ENCODE data around the gene TTYH3.

Gene TTYH3

DNA sequence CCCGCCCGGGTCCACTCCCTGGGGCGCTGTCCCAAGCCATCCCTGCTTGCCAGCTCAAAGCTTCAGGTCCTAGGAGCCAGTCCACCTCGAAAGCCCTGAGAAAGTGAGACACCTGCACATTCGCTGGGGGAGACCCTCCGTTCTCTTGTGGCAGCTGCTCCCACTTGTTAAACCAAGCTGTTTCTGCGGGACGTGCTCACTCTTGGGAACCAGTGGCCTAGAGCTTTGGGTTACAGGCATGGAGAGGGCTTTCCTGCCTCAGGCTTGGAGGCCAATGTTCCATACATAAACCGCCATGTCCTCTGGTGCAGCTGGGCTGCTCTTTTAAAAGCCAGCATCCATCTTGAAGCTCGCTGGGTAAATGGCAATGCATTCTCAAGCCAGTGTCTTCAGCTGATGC is 19.9 kb upstream of the TTYH3 start:
- no peaks in the 10 kb centered on the region for H3K9me3 ChIP-seq
- peak overlapping the region in 1 of 2 donors; percentile 93 for H3K27ac ChIP-seq
- intact Hi-C loops (cut with DNase I; ENCODE audit: low total_unique reads), result loop anchor here (5.0 kb wide), 1 partner anchor 55 kb away; the partner anchor contains the start of genes BRAT1 and IQCE
- TF ChIP-seq CTCF (IDR thresholded peaks at IDR 0.05), result no peak
- H3K4me1 ChIP-seq, result peaks cover 6 to 55% (median 47%) of the 10 kb centered on the region in 4 donors
- H3K36me3 ChIP-seq, result peaks cover 0 to 24% (median 0%) of the 10 kb centered on the region in 3 donors
- H3K4me3 ChIP-seq, result no peak overlapping the region
- H3K27me3 ChIP-seq, result no peaks in the 10 kb centered on the region
- DNase-seq, result no peak

DNA sequence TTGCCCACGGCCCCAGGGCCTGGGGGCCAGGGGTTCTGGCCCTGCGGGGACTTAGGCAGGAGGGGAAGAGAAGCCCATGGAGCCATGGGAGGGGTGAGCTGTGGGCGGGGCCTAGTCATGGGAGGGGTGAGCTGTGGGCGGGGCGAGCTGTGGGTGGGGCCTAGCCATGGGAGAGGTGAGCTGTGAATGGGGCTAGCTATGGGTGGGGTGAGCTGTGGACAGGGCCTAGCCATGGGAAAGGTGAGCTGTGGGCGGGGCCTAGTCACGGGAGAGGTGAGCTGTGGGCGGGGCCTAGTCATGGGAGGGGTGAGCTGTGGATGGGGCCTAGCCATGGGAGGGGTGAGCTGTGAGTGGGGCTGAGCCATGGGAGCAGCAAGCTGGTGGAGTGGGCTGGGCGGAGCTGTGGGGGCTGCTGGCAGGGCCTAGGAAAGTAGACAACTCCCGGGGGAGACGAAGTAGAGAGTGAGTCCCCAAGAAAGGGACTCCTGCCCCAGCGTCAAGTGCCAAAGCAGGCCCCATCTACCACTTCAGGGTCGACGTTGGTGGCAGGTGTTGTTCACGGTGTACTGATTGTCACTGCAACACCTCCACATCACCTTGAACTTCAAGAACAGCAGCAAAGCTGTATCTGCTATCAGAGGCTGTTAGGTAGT is 19.2 kb upstream of the TTYH3 start:
- intact Hi-C loops (cut with DNase I; ENCODE audit: low total_unique reads), result loop anchor here (5.0 kb wide), 1 partner anchor 55 kb away; the partner anchor contains the start of genes BRAT1 and IQCE
- peak overlapping the region; percentile 89 to 93 for H3K27ac ChIP-seq
- TF ChIP-seq CTCF (IDR thresholded peaks at IDR 0.05), result no peak
- H3K9me3 ChIP-seq, result no peaks in the 10 kb centered on the region
- DNase-seq, result no peak
- H3K36me3 ChIP-seq, result peaks cover 0 to 17% (median 0%) of the 10 kb centered on the region in 3 donors
- H3K27me3 ChIP-seq, result no peaks in the 10 kb centered on the region
- no peak overlapping the region for H3K4me3 ChIP-seq
- peaks cover 6 to 55% (median 47%) of the 10 kb centered on the region in 4 donors for H3K4me1 ChIP-seq

GRCh38 chr7:2613098-2613930 is 18.5 kb upstream of the TTYH3 start:
- TF ChIP-seq CTCF (IDR thresholded peaks at IDR 0.05), result no peak
- H3K4me1 ChIP-seq, result peaks cover 6 to 56% (median 49%) of the 10 kb centered on the region in 4 donors

GRCh38 chr7:2613931-2614600 is 17.7 kb upstream of the TTYH3 start:
- peak overlapping the region; percentile 34 to 35 for H3K4me3 ChIP-seq
- H3K4me1 ChIP-seq, result peaks cover 6 to 64% (median 56%) of the 10 kb centered on the region in 4 donors
- peaks cover 0 to 16% (median 0%) of the 10 kb centered on the region in 3 donors for H3K36me3 ChIP-seq
- intact Hi-C loops (cut with DNase I; ENCODE audit: low total_unique reads), result loop anchor here (5.0 kb wide), 1 partner anchor 57 kb away; the partner anchor contains the start of genes BRAT1 and IQCE
- no peaks in the 10 kb centered on the region for H3K9me3 ChIP-seq
- peak overlapping the region; percentile 89 to 93 for H3K27ac ChIP-seq
- no peaks in the 10 kb centered on the region for H3K27me3 ChIP-seq
- peak; percentile 87 to 98 for DNase-seq
- no peak for TF ChIP-seq CTCF (IDR thresholded peaks at IDR 0.05)

More at GRCh38 chr7:2613098-2613930, 18.5 kb upstream of the TTYH3 start:
- intact Hi-C loops (cut with DNase I; ENCODE audit: low total_unique reads), result loop anchor here (5.0 kb wide), 1 partner anchor 56 kb away; the partner anchor contains the start of genes BRAT1 and IQCE
- Histone ChIP-seq H3K27ac (peak overlapping the region; percentile 89 to 93), H3K36me3 (peaks cover 0 to 16% (median 0%) of the 10 kb centered on the region in 3 donors), H3K9me3 (no peaks in the 10 kb centered on the region), H3K27me3 (no peaks in the 10 kb centered on the region), H3K4me3 (peak overlapping the region; percentile 34 to 35)
- no peak for DNase-seq
